ENCODE measurements around the gene PTGDR2. TPM values are rescaled to one million over a fixed set of nuclear protein-coding genes. Genes with fewer than 3 reads are reported as not detected.

The PTGDR2 gene
- total and polyA plus RNA-seq, 2 experiments from 2014 or later: 0.06 TPM; not detected in 1

DNA sequence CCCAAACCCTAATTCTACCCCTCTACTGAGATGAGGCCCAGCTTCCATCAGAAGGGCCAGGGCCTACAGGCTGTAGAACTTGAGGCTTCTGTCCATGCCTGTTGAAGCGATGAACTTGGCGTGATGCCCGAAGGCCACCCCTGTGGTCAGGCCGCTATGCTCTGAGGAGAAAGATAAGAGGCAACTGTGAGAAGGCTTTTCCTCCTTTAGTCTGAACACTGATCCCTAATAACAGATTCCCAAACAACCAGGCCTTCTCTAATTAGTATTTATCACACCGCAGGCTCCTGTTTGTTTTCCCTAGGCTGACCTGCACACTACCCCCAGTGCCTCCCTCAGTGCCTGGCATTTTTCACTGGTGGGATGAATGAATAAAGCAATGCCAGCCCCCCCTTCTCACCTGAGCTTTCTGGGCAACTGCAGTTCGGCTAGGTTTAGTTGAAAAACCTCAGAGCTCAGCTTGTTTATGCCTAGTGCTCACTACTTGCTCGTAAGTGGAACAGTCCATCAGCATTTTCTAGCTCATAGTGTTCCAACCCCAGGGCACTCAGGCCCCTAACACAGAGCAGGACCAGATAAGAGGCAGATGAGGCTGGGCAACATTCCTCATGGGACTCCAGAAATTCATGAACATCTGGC is 35.5 kb upstream of the PTGDR2 start:
- Histone ChIP-seq H3K79me2 (ENCODE audit: insufficient read depth) (no peaks in the 10 kb centered on the region), H3F3A (ENCODE audit: insufficient read depth) (no peaks in the 10 kb centered on the region), H4K20me1 (ENCODE audit: insufficient read depth) (no peaks in the 10 kb centered on the region), H3K36me3 (ENCODE audit: low read depth) (peaks cover 18% of the 10 kb centered on the region), H3K9ac (no peak overlapping the region), H3K9me2 (ENCODE audit: insufficient read depth) (no peaks in the 10 kb centered on the region), H3K9me3 (ENCODE audit: low read depth) (no peaks in the 10 kb centered on the region), H2AFZ (no peak overlapping the region), H3K27ac (no peak overlapping the region), H3K4me3 (no peak overlapping the region), H3K27me3 (replicated peaks; ENCODE audit: insufficient read depth) (no peaks in the 10 kb centered on the region), H3K4me1 (ENCODE audit: insufficient read depth) (no peaks in the 10 kb centered on the region), H3K4me2 (ENCODE audit: unreplicated experiment) (no peak overlapping the region)
- in situ Hi-C loops (cut with MboI): loop anchor here (10.0 kb wide), 1 partner anchor 56 kb away; no protein-coding TSS in a partner anchor
- no peak for TF ChIP-seq EZH2 (IDR thresholded peaks at IDR 0.05; ENCODE audit: insufficient read depth, poor library complexity, severe bottlenecking)
- no peak for TF ChIP-seq EZH2phosphoT487 (IDR thresholded peaks at IDR 0.05; ENCODE audit: insufficient read depth, low read depth)
- no peak for DNase-seq
- 98 to 99% methylated on average over 7 of the region's 7 CpGs for WGBS, 2 experiments (ENCODE audit: low coverage in 1 of 2, low lambda C conversion rate in 2 of 2, missing lambda C conversion rate in 2 of 2)

DNA sequence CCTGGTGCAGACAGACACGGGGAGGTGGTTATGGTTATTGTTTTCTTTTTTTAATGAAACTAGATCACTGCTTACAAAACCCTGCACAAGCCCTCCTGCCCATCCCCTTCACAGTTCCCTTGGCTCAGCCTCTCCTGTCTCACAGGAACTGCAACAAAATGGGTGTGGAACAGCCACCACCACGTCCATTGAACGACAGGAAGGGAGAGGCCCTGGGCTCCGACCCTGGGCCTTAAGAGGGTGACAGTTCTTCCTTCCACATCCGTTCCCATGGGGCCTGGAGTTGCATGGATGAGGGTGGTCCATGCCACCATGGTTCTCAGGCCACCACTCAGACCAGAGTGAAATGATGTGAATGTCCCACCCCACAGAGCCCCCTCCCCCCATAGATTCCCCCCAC is 34.9 kb upstream of the PTGDR2 start:
- H3K27me3 ChIP-seq (replicated peaks; ENCODE audit: insufficient read depth): no peaks in the 10 kb centered on the region
- peaks cover 13% of the 10 kb centered on the region for H3K36me3 ChIP-seq (ENCODE audit: low read depth)
- H3K4me2 ChIP-seq (ENCODE audit: unreplicated experiment): no peak overlapping the region
- H4K20me1 ChIP-seq (ENCODE audit: insufficient read depth): no peaks in the 10 kb centered on the region
- H3K27ac ChIP-seq: no peak overlapping the region
- no peak overlapping the region for H2AFZ ChIP-seq
- TF ChIP-seq EZH2 (IDR thresholded peaks at IDR 0.05; ENCODE audit: insufficient read depth, poor library complexity, severe bottlenecking) (no peak), EZH2phosphoT487 (IDR thresholded peaks at IDR 0.05; ENCODE audit: insufficient read depth, low read depth) (no peak)
- no peak overlapping the region for H3K9ac ChIP-seq
- H3K4me3 ChIP-seq: no peak overlapping the region
- WGBS, 2 experiments (ENCODE audit: low coverage in 1 of 2, low lambda C conversion rate in 2 of 2, missing lambda C conversion rate in 2 of 2): 82 to 83% methylated on average over 5 of the region's 5 CpGs
- no peaks in the 10 kb centered on the region for H3K4me1 ChIP-seq (ENCODE audit: insufficient read depth)
- H3K9me2 ChIP-seq (ENCODE audit: insufficient read depth): no peaks in the 10 kb centered on the region
- H3K79me2 ChIP-seq (ENCODE audit: insufficient read depth): no peaks in the 10 kb centered on the region
- no peak for DNase-seq
- H3K9me3 ChIP-seq (ENCODE audit: low read depth): no peaks in the 10 kb centered on the region
- in situ Hi-C loops (cut with MboI): loop anchor here (10.0 kb wide), 1 partner anchor 56 kb away; no protein-coding TSS in a partner anchor
- no peaks in the 10 kb centered on the region for H3F3A ChIP-seq (ENCODE audit: insufficient read depth)

DNA sequence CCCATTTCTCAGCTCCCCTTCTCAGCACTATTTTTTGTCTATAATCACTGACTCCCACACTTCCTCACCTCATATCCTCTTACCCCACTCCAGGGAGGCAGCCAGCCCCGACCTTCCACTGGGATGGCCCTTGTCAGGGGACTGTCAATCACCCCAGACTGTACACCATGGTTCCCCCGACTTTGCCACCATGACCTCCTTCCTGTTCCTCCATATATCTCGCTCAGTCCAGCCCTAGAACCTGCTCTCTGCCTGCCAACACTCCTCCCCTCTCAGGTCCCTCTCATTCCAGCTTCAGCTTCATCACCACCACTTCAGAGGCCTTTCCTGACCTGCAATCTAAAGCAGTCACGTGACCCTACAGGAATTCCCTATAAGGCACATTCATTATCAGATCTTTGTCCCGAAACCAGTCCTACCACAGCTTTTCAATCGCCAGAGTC is 34.1 kb upstream of the PTGDR2 start:
- Histone ChIP-seq H3K9me3 (ENCODE audit: low read depth) (no peaks in the 10 kb centered on the region), H3K36me3 (ENCODE audit: low read depth) (0 out of 2 replicates have a peak, but pooled peaks cover 5% of the 10 kb centered on the region), H3K4me1 (ENCODE audit: insufficient read depth) (no peaks in the 10 kb centered on the region), H2AFZ (no peak overlapping the region), H3K9ac (no peak overlapping the region), H3K79me2 (ENCODE audit: insufficient read depth) (no peaks in the 10 kb centered on the region), H4K20me1 (ENCODE audit: insufficient read depth) (no peaks in the 10 kb centered on the region), H3K4me3 (no peak overlapping the region), H3K4me2 (ENCODE audit: unreplicated experiment) (no peak overlapping the region), H3F3A (ENCODE audit: insufficient read depth) (no peaks in the 10 kb centered on the region), H3K27me3 (replicated peaks; ENCODE audit: insufficient read depth) (no peaks in the 10 kb centered on the region), H3K9me2 (ENCODE audit: insufficient read depth) (no peaks in the 10 kb centered on the region), H3K27ac (no peak overlapping the region)
- in situ Hi-C loops (cut with MboI): loop anchor here (10.0 kb wide), 1 partner anchor 55 kb away; no protein-coding TSS in a partner anchor
- WGBS, 2 experiments (ENCODE audit: low coverage in 1 of 2, low lambda C conversion rate in 2 of 2, missing lambda C conversion rate in 2 of 2): 60% methylated on average over 6 of the region's 6 CpGs
- no peak for DNase-seq
- TF ChIP-seq EZH2phosphoT487 (IDR thresholded peaks at IDR 0.05; ENCODE audit: insufficient read depth, low read depth): no peak
- TF ChIP-seq EZH2 (IDR thresholded peaks at IDR 0.05; ENCODE audit: insufficient read depth, poor library complexity, severe bottlenecking): no peak

DNA sequence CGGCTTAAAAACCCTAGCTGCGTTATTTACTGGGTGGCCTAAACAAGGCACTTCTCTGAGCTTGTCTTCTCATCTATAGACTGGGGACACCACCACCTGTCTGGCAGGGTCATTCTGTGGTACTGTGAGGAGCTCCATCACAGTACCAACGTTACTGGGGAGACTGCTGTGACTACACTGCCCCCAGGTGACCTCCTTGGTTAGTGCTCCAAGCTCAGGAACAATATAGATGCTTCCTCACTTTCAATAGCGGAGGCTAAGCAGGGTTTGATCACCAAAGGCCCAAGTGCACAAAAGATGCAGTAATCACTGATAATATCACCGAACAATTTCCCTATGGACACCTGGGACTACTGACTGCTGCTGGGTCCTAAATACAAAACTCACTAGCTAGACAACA is 31.8 kb upstream of the PTGDR2 start:
- Histone ChIP-seq H3K9me3 (ENCODE audit: low read depth) (no peaks in the 10 kb centered on the region), H3K79me2 (ENCODE audit: insufficient read depth) (no peaks in the 10 kb centered on the region), H3K4me2 (ENCODE audit: unreplicated experiment) (no peak overlapping the region), H3K4me3 (no peak overlapping the region), H3K36me3 (ENCODE audit: low read depth) (no peaks in the 10 kb centered on the region), H4K20me1 (ENCODE audit: insufficient read depth) (no peaks in the 10 kb centered on the region), H3K4me1 (ENCODE audit: insufficient read depth) (no peaks in the 10 kb centered on the region), H3K9me2 (ENCODE audit: insufficient read depth) (no peaks in the 10 kb centered on the region), H3K9ac (no peak overlapping the region), H2AFZ (no peak overlapping the region), H3F3A (ENCODE audit: insufficient read depth) (no peaks in the 10 kb centered on the region), H3K27me3 (replicated peaks; ENCODE audit: insufficient read depth) (no peaks in the 10 kb centered on the region), H3K27ac (no peak overlapping the region)
- 60 to 65% methylated on average over 5 of the region's 5 CpGs for WGBS, 2 experiments (ENCODE audit: low coverage in 1 of 2, low lambda C conversion rate in 2 of 2, missing lambda C conversion rate in 2 of 2)
- in situ Hi-C loops (cut with MboI): no loop called here
- peak; percentile 69 for DNase-seq
- TF ChIP-seq EZH2phosphoT487 (IDR thresholded peaks at IDR 0.05; ENCODE audit: insufficient read depth, low read depth) (no peak), EZH2 (IDR thresholded peaks at IDR 0.05; ENCODE audit: insufficient read depth, poor library complexity, severe bottlenecking) (no peak)

All from GM23248 (cell line).